BE2C (cell line): Measurements from ENCODE around the gene YPEL2.
"Not testable (repeated sequence)": the region's sequence is repeated elsewhere in the genome, so short reads cannot be mapped to it uniquely, and the experiment has no call there.

Experiments
- DNase-seq: peaks from one replicate; pipeline ENCODE4 v3.0.0-alpha.2; 2020
- H3K27me3 ChIP-seq: fragments of 250-450 bp; sonication (Bioruptor Pico); 2 replicates; pipeline ENCODE4 v1.5.1; 2020; ENCODE audit warnings: mild to moderate bottlenecking
- H3K36me3 ChIP-seq: fragments of 250-450 bp; sonication (Bioruptor Pico); 2 replicates; pipeline ENCODE4 v1.5.1; 2020; ENCODE audit warnings: mild to moderate bottlenecking
- H3K4me1 ChIP-seq: fragments of 250-450 bp; sonication (Bioruptor Pico); 2 replicates; pipeline ENCODE4 v1.5.1; 2020
- H3K4me3 ChIP-seq: 2 replicates; pipeline ENCODE4 v1.5.1; 2011; ENCODE audit warnings: low read depth, low read length
- H3K9me3 ChIP-seq: fragments of 250-450 bp; sonication (Bioruptor Pico); 2 replicates; pipeline ENCODE4 v1.5.1; 2020
- CTCF ChIP-seq: IDR thresholded peaks from 2 replicates; pipeline ENCODE4 v1.5.1; 2012; ENCODE audit warnings: mild to moderate bottlenecking, low read depth, low read length

Gene YPEL2

GRCh38 chr17:59310263-59310920 is 21.1 kb upstream of the YPEL2 start:
- no peaks in the 10 kb centered on the region for H3K9me3 ChIP-seq
- no peaks in the 10 kb centered on the region for H3K27me3 ChIP-seq
- TF ChIP-seq CTCF: no peak
- no peaks in the 10 kb centered on the region for H3K4me1 ChIP-seq
- no peaks in the 10 kb centered on the region for H3K36me3 ChIP-seq
- no peak overlapping the region for H3K4me3 ChIP-seq
- DNase-seq: no peak

GRCh38 chr17:59311051-59311468 is 20.4 kb upstream of the YPEL2 start:
- H3K36me3 ChIP-seq: no peaks in the 10 kb centered on the region
- H3K9me3 ChIP-seq: no peaks in the 10 kb centered on the region
- peak; percentile 55 for DNase-seq
- no peak overlapping the region for H3K4me3 ChIP-seq
- peak; percentile 84 for TF ChIP-seq CTCF
- no peaks in the 10 kb centered on the region for H3K4me1 ChIP-seq
- no peaks in the 10 kb centered on the region for H3K27me3 ChIP-seq

DNA sequence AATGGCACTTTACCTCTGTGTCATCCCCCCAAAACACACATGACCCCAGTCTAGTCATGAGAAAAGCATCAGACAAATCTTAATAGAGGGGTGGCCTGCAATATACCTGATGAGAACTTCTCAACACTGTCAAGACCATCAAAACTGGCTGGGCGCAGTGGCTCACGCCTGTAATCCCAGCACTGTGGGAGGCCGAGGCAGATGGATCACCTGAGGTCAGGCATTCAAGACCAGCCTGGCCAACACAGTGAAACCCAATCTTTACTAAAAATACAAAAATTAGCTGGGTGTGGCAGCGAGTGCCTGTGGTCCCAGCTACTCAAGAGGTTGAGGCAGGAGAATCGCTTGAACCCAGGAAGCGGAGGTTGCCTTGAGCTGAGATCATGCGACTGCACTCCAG is 19.9 kb upstream of the YPEL2 start:
- not testable (repeated sequence) for H3K9me3 ChIP-seq, H3K4me1 ChIP-seq, H3K4me3 ChIP-seq, DNase-seq, H3K36me3 ChIP-seq, H3K27me3 ChIP-seq

- no peak for DNase-seq
- H3K4me3 ChIP-seq: no peak overlapping the region
- TF ChIP-seq CTCF: no peak
- no peaks in the 10 kb centered on the region for H3K27me3 ChIP-seq
- no peaks in the 10 kb centered on the region for H3K4me1 ChIP-seq
- no peaks in the 10 kb centered on the region for H3K36me3 ChIP-seq
- no peaks in the 10 kb centered on the region for H3K9me3 ChIP-seq
These were observed 15.6 kb upstream of the YPEL2 start for GRCh38 chr17:59315866-59316265.

DNA sequence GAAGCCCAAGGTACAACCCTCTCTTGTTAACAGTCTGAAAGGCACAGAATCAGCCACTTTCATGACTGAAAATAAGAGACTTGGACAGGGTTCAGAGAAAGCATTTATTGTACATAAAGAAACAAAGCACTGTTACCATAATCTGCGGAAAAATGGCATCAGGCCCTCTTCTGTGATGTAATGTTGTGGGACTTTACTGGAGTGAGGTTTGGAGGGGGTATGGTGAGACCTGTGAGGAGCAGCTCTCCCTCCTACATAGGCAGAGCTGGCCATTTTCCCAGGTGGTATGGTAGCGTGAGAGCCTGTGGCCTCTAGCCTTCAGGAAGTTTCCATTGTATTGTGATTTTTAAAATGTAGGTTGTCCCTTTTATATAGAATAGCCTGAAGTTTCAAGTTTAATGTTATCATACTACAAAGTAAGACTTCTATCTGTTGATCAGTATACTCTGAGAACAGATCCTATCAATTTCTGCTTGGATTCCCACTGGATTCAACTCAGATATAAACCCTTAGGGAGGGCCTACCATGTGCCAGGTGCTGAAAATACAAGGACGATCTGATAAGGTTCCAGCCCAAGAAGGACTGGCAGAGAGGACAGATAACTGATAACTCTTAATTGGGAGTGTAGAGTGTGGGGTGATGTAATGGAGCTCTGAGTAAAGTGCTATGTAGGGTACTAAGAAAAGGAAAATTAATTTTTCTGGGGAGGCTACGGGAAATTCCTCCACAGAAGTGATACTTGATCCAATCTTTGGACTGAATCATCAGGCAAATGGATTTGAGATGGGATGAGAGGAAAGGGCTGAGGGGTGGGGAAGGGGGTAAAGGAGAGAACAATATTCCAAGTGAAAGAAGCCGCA is 4.1 kb upstream of the YPEL2 start:
- no peaks in the 10 kb centered on the region for H3K27me3 ChIP-seq
- TF ChIP-seq CTCF: no peak
- peak; percentile 22 for DNase-seq
- H3K4me3 ChIP-seq: no peak overlapping the region
- H3K4me1 ChIP-seq: peaks cover 22% of the 10 kb centered on the region
- H3K9me3 ChIP-seq: no peaks in the 10 kb centered on the region
- H3K36me3 ChIP-seq: no peaks in the 10 kb centered on the region

GRCh38 chr17:59327981-59328290 is 3.5 kb upstream of the YPEL2 start:
- Histone ChIP-seq H3K9me3 (no peaks in the 10 kb centered on the region), H3K27me3 (no peaks in the 10 kb centered on the region), H3K4me3 (no peak overlapping the region), H3K4me1 (peaks cover 27% of the 10 kb centered on the region), H3K36me3 (no peaks in the 10 kb centered on the region)
- no peak for DNase-seq
- no peak for TF ChIP-seq CTCF
